GM21528 (cell line): ENCODE measurements around the gene COPA.

Experiments used
- ATAC-seq: cut with Tn5 transposase; IDR thresholded peaks from one replicate; pipeline ENCODE4 v1.9.1; 2021; ENCODE audit warnings: mild to moderate bottlenecking, moderate library complexity; ENCODE audit not compliant: unreplicated experiment, low FRiP score

The COPA gene

GRCh38 chr1:160243767-160244166, 99.3 kb downstream of the COPA start:
- no peak for ATAC-seq

- ATAC-seq, result no peak
Measured at GRCh38 chr1:160239582-160240299, 103.3 kb downstream of the COPA start.
